A549 (cell line): Measurements from ENCODE around the gene CLEC10A.
"Not testable (repeated sequence)": the region's sequence is repeated elsewhere in the genome, so short reads cannot be mapped to it uniquely, and the experiment has no call there.

ENCODE experiments used
- CBX8 ChIP-seq: fragments of 200-600 bp; sonication (generic); IDR thresholded peaks from 2 replicates; pipeline ENCODE4 v1.6.1; 2016
- CTCF ChIP-seq: fragments of >200 bp; sonication (Bioruptor Twin); formaldehyde crosslinking; IDR thresholded peaks from 3 replicates; pipeline ENCODE4 v1.5.1; 2016
- EP300 ChIP-seq, 2 experiments: fragments of >200 bp; sonication (Bioruptor Twin); formaldehyde crosslinking; IDR thresholded peaks; 2 replicates in 1 of 2; 3 replicates in 1 of 2; pipeline ENCODE4 v1.6.1; 2016 to 2017
- KDM1A ChIP-seq: fragments of 200-600 bp; sonication (generic); IDR thresholded peaks from 2 replicates; pipeline ENCODE4 v1.6.1; 2016; ENCODE audit warnings: low read depth, mild to moderate bottlenecking
- MAFK ChIP-seq: fragments of 450-650 bp; IDR thresholded peaks from 2 replicates; pipeline ENCODE4 v1.6.1; 2014; ENCODE audit not compliant: partially characterized antibody
- RFX5 ChIP-seq: fragments of 450-650 bp; IDR thresholded peaks from 2 replicates; pipeline ENCODE4 v1.7.1; 2014; ENCODE audit warnings: antibody characterized with exemption, mild to moderate bottlenecking, moderate library complexity
- USF2 ChIP-seq: fragments of 450-650 bp; IDR thresholded peaks from 2 replicates; pipeline ENCODE4 v1.6.1; 2014; ENCODE audit warnings: antibody characterized with exemption

GRCh38 chr17:7046725-7047397 lies 33.2 kb downstream of the CLEC10A start:
- not testable (repeated sequence) for TF ChIP-seq MAFK; CTCF; CBX8; EP300 (IDR thresholded peaks at IDR 0.05); RFX5; KDM1A
- TF ChIP-seq USF2 = peak; percentile 50; the same call in 1 of the 2 replicates
